Prostate gland (tissue), 2 donors: ENCODE data around the gene FAM120B. TPM values are rescaled to one million over a fixed set of nuclear protein-coding genes. Genes with fewer than 3 reads are reported as not detected.

Experiments used
- DNase-seq: peaks from one replicate; pipeline ENCODE4 v3.0.0-alpha.2; 2019; ENCODE audit warnings: low spot score
- H3K27ac ChIP-seq, 2 donors: fragments of 200-600 bp; sonication (generic); 2 replicates each; pipeline ENCODE4 v1.5.1; 2017 to 2019
- H3K27me3 ChIP-seq: fragments of 200-600 bp; sonication (generic); replicated peaks from 2 replicates; pipeline ENCODE4 v1.5.1; 2019; ENCODE audit not compliant: insufficient read depth
- H3K36me3 ChIP-seq, 2 donors: fragments of 200-600 bp; sonication (generic); 1 replicate in 1 of 2; 2 replicates in 1 of 2; pipeline versions ENCODE4 v1.5.1 to v1.8.1; 2017 to 2019
- H3K4me1 ChIP-seq: fragments of 200-600 bp; sonication (generic); replicated peaks from 2 replicates; pipeline ENCODE4 v1.5.1; 2019
- H3K4me3 ChIP-seq, 2 donors: fragments of 200-600 bp; sonication (generic); 2 replicates each; pipeline ENCODE4 v1.5.1; 2017 to 2019
- H3K9me3 ChIP-seq: fragments of 200-600 bp; sonication (generic); 2 replicates; pipeline ENCODE4 v1.5.1; 2017
- POLR2A ChIP-seq: fragments of 450-650 bp; IDR thresholded peaks from one replicate; pipeline ENCODE4 v1.6.1; 2016; ENCODE audit warnings: antibody characterized with exemption, mild to moderate bottlenecking
- POLR2AphosphoS5 ChIP-seq: sonication (generic); formaldehyde crosslinking; IDR thresholded peaks from one replicate; pipeline ENCODE4 v1.6.1; 2017; ENCODE audit warnings: antibody characterized with exemption
- WGBS: methylation state at CpG from one replicate; pipeline ENCODE4 v1.1.5; 2018; 5-methylcytosine and 5-hydroxymethylcytosine counted together
- intact Hi-C: fragments of 100-400 bp; cut with DNase I; formaldehyde crosslinking; loops from one replicate; pipeline ENCODE4 v1.14.2; 2022
- total RNA-seq, 2 donors: library from RNA; depleted of rRNA; stranded (reverse); fragments of >200 nt; gene quantifications; one replicate each; pipeline ENCODE4 v1.1.0, GENCODE V29; 2016
- TF ChIP-seq, protein P1 (sequence below), 4 experiments: fragments of 200-600 bp in 2 of 4; fragments of 450-650 bp in 2 of 4; sonication (generic) in 2 of 4; IDR thresholded peaks; 1 replicate in 3 of 4; 2 replicates in 1 of 4; pipeline ENCODE4 v1.5.1; 2016 to 2019; ENCODE audit warnings: antibody characterized with exemption in 4 of 4, mild to moderate bottlenecking in 2 of 4, moderate library complexity in 2 of 4

Gene FAM120B
- total RNA-seq, 2 donors from 2014 or later: 28.8 to 45.0 TPM

DNA sequence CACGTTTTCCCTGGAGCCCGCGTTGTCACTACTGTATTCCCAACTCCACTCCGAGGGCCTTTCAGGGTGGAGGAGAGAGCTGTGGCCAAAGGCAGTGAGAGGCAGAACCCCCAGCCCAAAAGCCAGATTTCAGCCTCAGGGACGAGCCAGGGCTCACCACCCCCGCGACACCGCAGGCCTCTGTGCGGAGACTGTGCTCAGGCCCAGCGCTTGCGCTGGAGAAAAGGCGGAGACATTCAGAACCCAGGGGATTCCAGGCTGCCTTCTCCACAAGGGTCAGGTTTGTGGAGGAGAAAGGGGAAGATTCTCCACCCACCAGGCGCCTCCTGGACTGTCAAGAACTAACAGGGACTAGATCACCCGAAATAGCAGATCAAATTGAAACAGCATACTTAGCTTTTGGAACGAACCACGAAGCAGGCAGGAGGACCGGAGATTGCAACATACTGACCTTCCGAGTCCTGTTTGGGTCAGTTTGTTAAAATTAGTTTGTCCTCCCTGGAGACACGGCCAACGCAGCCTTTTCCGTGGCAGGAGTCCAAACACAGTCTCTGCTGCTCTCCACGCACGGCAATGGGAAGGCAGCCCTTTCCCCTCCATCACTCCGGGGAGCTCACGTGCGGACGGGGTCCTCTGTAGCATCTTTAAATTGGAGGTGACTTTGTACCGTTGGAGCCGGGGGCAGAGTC is 30.0 kb upstream of the FAM120B start:
- Histone ChIP-seq H3K9me3 (no peaks in the 10 kb centered on the region), H3K27ac (no peak overlapping the region), H3K4me1 (no peaks in the 10 kb centered on the region), H3K36me3 (no peaks in the 10 kb centered on the region), H3K4me3 (no peak overlapping the region), H3K27me3 (no peaks in the 10 kb centered on the region)
- intact Hi-C loops: no loop called here
- DNase-seq: no peak
- WGBS: 70% methylated on average over 29 of the region's 29 CpGs
- TF ChIP-seq, protein P1, sequence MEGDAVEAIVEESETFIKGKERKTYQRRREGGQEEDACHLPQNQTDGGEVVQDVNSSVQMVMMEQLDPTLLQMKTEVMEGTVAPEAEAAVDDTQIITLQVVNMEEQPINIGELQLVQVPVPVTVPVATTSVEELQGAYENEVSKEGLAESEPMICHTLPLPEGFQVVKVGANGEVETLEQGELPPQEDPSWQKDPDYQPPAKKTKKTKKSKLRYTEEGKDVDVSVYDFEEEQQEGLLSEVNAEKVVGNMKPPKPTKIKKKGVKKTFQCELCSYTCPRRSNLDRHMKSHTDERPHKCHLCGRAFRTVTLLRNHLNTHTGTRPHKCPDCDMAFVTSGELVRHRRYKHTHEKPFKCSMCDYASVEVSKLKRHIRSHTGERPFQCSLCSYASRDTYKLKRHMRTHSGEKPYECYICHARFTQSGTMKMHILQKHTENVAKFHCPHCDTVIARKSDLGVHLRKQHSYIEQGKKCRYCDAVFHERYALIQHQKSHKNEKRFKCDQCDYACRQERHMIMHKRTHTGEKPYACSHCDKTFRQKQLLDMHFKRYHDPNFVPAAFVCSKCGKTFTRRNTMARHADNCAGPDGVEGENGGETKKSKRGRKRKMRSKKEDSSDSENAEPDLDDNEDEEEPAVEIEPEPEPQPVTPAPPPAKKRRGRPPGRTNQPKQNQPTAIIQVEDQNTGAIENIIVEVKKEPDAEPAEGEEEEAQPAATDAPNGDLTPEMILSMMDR (IDR thresholded peaks at IDR 0.05): no peak
- TF ChIP-seq POLR2AphosphoS5: peak; percentile 24

DNA sequence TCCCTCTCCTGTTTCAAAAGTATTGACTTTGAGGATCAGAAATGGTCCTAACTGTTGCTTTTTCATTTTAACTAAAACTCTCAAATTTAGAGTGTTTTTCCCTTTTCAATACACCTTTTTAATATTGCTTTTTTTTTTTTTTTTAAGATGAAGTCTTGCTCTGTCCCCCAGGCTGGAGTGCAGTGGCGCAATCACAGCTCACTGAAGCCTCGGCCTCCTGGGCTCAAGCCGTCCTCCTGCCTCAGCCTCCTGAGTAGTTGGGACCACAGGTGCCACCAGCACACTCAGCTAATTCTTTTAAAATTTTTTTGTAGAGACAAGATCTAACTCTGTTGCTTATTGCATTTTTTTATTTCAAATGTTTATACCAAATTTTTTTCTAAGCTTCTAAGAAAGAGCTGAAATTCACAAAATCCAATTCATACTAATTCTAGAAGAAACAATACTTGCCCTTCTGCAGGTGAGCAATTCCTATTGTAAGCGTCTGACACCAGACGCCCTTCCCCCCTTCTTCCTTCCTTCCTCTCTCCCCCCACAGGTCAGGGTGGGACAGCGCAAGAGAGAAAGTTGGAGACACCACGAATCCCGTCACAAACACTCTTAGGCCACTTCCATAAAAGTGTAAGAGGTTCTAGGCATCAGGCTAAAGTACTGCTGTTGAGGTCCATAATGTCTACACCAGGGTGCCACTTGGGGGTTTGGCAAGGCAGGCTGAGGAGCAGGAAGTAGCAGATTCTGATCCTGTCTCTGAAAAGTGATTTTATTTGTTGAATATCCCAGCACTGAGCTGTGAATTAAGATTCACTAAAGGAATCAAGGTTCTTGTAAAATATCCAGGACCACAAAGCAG is 28.4 kb upstream of the FAM120B start:
- intact Hi-C loops: no loop called here
- 95% methylated on average over 8 of the region's 8 CpGs for WGBS
- Histone ChIP-seq H3K9me3 (no peaks in the 10 kb centered on the region), H3K27ac (no peak overlapping the region), H3K36me3 (peaks cover 4 to 6% of the 10 kb centered on the region in 2 donors), H3K4me1 (no peaks in the 10 kb centered on the region), H3K27me3 (no peaks in the 10 kb centered on the region), H3K4me3 (no peak overlapping the region)
- no peak for TF ChIP-seq POLR2A
- TF ChIP-seq, protein P1 (IDR thresholded peaks at IDR 0.05): no peak
- no peak for TF ChIP-seq POLR2AphosphoS5
- DNase-seq: no peak

DNA sequence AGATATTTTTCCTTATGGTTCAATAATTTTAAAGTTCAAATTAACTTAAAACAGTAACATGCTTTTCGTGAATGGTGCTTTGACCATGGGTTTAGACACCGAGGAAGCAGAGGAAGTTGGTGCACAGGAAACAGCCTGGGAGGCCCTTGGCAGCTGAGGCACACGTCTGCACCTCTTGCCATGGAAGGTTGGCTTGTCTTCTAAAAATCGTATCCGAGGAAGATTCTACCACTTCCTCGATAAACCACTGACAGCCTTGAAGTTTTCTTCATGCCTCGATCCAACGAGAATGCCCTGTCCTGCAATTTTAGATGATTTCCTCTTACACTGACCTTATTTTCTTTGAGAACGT is 27.8 kb upstream of the FAM120B start:
- Histone ChIP-seq H3K27me3 (no peaks in the 10 kb centered on the region), H3K4me3 (no peak overlapping the region), H3K4me1 (no peaks in the 10 kb centered on the region), H3K9me3 (no peaks in the 10 kb centered on the region), H3K36me3 (peaks cover 5 to 6% of the 10 kb centered on the region in 2 donors), H3K27ac (no peak overlapping the region)
- WGBS: 77% methylated on average over 9 of the region's 9 CpGs
- TF ChIP-seq, protein P1 (IDR thresholded peaks at IDR 0.05): no peak
- TF ChIP-seq POLR2AphosphoS5: no peak
- no peak for TF ChIP-seq POLR2A
- intact Hi-C loops: no loop called here
- DNase-seq: no peak

DNA sequence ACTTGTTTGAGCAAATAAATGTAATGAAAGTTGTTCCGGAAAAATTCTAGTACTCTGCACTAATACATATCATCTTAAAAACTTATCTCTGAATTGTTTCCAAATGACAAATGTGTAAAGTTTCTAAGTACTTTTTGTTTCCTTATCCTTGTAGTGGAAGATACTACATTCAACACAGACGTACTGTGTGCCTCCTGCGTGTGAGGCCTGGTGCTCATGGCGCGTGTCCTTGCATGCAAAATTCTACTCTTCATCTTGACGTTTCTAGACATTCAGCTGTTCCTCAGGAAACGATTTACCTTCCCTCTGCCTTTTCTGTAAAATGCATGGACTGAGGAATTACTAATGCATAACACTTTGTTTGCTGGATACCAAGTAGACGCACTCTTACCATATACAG is 27.1 kb upstream of the FAM120B start:
- WGBS: 79% methylated on average over 8 of the region's 8 CpGs
- no peaks in the 10 kb centered on the region for H3K9me3 ChIP-seq
- no peaks in the 10 kb centered on the region for H3K27me3 ChIP-seq
- intact Hi-C loops: no loop called here
- TF ChIP-seq POLR2AphosphoS5 (no peak), POLR2A (no peak)
- TF ChIP-seq, protein P1 (IDR thresholded peaks at IDR 0.05): no peak
- H3K27ac ChIP-seq: peak overlapping the region in 1 of 2 donors; percentile 8
- no peaks in the 10 kb centered on the region for H3K4me1 ChIP-seq
- peaks cover 5 to 6% of the 10 kb centered on the region in 2 donors for H3K36me3 ChIP-seq
- DNase-seq: no peak
- no peak overlapping the region for H3K4me3 ChIP-seq
